GM12874 (cell line): ENCODE measurements around the gene PHYKPL.
A peak's percentile ranks its signal among the peaks of the same experiment; 100 is the strongest.

Source experiments
- CTCF ChIP-seq: IDR thresholded peaks from 2 replicates; pipeline ENCODE4 v1.5.1; 2011; ENCODE audit warnings: low read depth, mild to moderate bottlenecking, control low read depth, low read length, moderate library complexity; ENCODE audit not compliant: insufficient read depth

Gene PHYKPL

GRCh38 chr5:178202541-178202940 lies 30.1 kb downstream of the PHYKPL start:
- TF ChIP-seq CTCF: no peak

- no peak for TF ChIP-seq CTCF
These were observed 30.7 kb downstream of the PHYKPL start for GRCh38 chr5:178201927-178202235.

GRCh38 chr5:178201221-178201926 lies 31.2 kb downstream of the PHYKPL start:
- no peak for TF ChIP-seq CTCF

- TF ChIP-seq CTCF: no peak
These were observed 32.8 kb downstream of the PHYKPL start for GRCh38 chr5:178199581-178200434.

- no peak for TF ChIP-seq CTCF
These were observed 33.9 kb downstream of the PHYKPL start for GRCh38 chr5:178198706-178199105.

- peak; percentile 59 for TF ChIP-seq CTCF
These were observed 35.6 kb downstream of the PHYKPL start for GRCh38 chr5:178196986-178197385.

GRCh38 chr5:178196281-178196812 lies 36.3 kb downstream of the PHYKPL start:
- TF ChIP-seq CTCF: no peak
